Left forelimb (tissue), 1 donor: ENCODE measurements around the gene LTC4S.

Experiments
- DNase-seq: peaks from one replicate; pipeline ENCODE4 v3.0.0-alpha.2; 2018; ENCODE audit warnings: low spot score

LTC4S gene

GRCh38 chr5:179812135-179812825 lies 18.5 kb downstream of the LTC4S start:
- DNase-seq = no peak

GRCh38 chr5:179812997-179813607 lies 19.3 kb downstream of the LTC4S start:
- no peak for DNase-seq

GRCh38 chr5:179814090-179814489 lies 20.3 kb downstream of the LTC4S start:
- no peak for DNase-seq

GRCh38 chr5:179815491-179816249 lies 21.9 kb downstream of the LTC4S start:
- DNase-seq = no peak

GRCh38 chr5:179816401-179816795 lies 22.6 kb downstream of the LTC4S start:
- no peak for DNase-seq

- no peak for DNase-seq
These were observed 23.1 kb downstream of the LTC4S start for GRCh38 chr5:179816796-179817469.

GRCh38 chr5:179817470-179817840 lies 23.7 kb downstream of the LTC4S start:
- DNase-seq = no peak

- no peak for DNase-seq
These were observed 24.3 kb downstream of the LTC4S start for GRCh38 chr5:179817890-179818745.

- DNase-seq = peak; percentile 84
These were observed 25.0 kb downstream of the LTC4S start for GRCh38 chr5:179818746-179819295.

- DNase-seq = no peak
These were observed 25.7 kb downstream of the LTC4S start for GRCh38 chr5:179819296-179820126.

- DNase-seq = no peak
These were observed 26.3 kb downstream of the LTC4S start for GRCh38 chr5:179820127-179820482.

GRCh38 chr5:179820483-179821297 lies 26.9 kb downstream of the LTC4S start, which contains the start of gene SQSTM1:
TSS of gene SQSTM1 (plus strand) at chr5:179820905. CDS start at chr5:179820937, 32 bp downstream.
- DNase-seq = peak; percentile 90

GRCh38 chr5:179821298-179822058 lies 27.7 kb downstream of the LTC4S start:
- DNase-seq = peak; percentile 95

- DNase-seq = no peak
These were observed 28.3 kb downstream of the LTC4S start for GRCh38 chr5:179822059-179822432.

GRCh38 chr5:179822444-179822990 lies 28.7 kb downstream of the LTC4S start:
- no peak for DNase-seq

- DNase-seq = no peak
These were observed 30.4 kb downstream of the LTC4S start for GRCh38 chr5:179823937-179824744.

GRCh38 chr5:179824745-179825112 lies 30.9 kb downstream of the LTC4S start:
- DNase-seq = no peak
